Upper lobe of left lung (tissue), 4 donors: ENCODE data around the gene PKN2.

Source experiments
- CTCF ChIP-seq, 6 experiments: fragments of 450-650 bp in 4 of 6; fragments of 200-600 bp in 2 of 6; sonication (generic) in 2 of 6; IDR thresholded peaks; one replicate each; pipeline ENCODE4 v1.5.1; 2016 to 2019; ENCODE audit warnings: antibody characterized with exemption in 6 of 6
- POLR2A ChIP-seq, 4 donors: fragments of 450-650 bp; IDR thresholded peaks; one replicate each; pipeline ENCODE4 v1.5.1; 2016 to 2017; ENCODE audit warnings: antibody characterized with exemption in 4 of 4, mild to moderate bottlenecking in 2 of 4

GRCh38 chr1:88803444-88803843 lies 119.4 kb downstream of the PKN2 start:
- TF ChIP-seq CTCF (IDR thresholded peaks at IDR 0.05) (no peak), POLR2A (IDR thresholded peaks at IDR 0.05) (no peak)
